Measurements from ENCODE around the gene MYO1B. TPM values are rescaled to one million over a fixed set of nuclear protein-coding genes. Genes with fewer than 3 reads are reported as not detected.

MYO1B gene
- total RNA-seq, 1 experiment from 2014 or later, result 37.8 TPM

DNA sequence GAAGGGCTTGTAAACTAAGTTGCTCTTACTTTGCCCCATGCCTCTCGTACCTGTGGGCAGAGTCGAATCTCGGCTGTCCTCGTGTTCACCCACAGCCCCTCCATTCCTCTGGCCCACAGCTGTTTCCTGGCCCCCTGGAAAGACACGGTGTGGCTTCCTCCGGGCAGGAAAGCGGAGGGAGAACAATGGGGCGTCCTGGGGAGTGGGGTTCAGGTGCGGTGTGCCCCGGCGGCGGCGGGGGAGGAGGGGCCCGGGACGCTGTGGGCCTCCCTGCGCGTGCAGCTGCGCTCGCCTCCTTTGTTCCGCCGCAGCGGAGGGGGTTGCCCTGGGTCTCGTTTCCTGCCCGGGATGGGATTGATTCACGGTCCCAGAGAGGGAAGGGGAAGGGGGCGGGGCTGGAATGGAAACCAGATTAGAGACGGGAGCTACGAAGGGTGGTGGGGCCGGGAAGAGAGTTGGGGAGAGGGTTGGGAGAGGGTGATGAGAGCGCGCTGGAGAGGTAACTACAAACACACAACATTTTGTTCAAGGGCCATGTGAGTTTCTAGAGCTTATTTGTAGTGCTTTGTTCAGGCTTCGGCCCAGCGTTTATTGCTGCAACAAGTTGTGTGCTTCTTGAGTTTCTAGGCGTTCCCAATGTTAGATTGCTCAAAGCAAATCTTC, 796 bp downstream of the MYO1B start:
- Histone ChIP-seq H3K27me3 (replicated peaks; ENCODE audit: insufficient read depth, low read depth, low read length, poor library complexity) (no peaks in the 10 kb centered on the region), H3K4me3 (ENCODE audit: low read depth, low read length, poor library complexity, severe bottlenecking) (peak overlapping the region; percentile 71), H3K4me1 (ENCODE audit: insufficient read depth, low read length, poor library complexity, severe bottlenecking) (peaks cover 15% of the 10 kb centered on the region), H3K27ac (ENCODE audit: low read depth, low read length, poor library complexity, severe bottlenecking) (peak overlapping the region; percentile 70), H3K9me3 (ENCODE audit: low read depth, low read length, poor library complexity, severe bottlenecking) (no peaks in the 10 kb centered on the region), H3K36me3 (ENCODE audit: insufficient read depth, low read length, poor library complexity, severe bottlenecking) (no peaks in the 10 kb centered on the region)
- peak; percentile 86 for DNase-seq (ENCODE audit: low spot score)
- ChIA-PET POLR2A (ENCODE audit: low non-redundant PET) (no interaction called here), CTCF (no interaction called here)
- intact Hi-C loops (cut with micrococcal nuclease; ENCODE audit: unreplicated experiment), result loop anchor here (5.0 kb wide), 1 partner anchor 76 kb away; no protein-coding TSS in a partner anchor
- TF ChIP-seq EZH2 (IDR thresholded peaks at IDR 0.05; ENCODE audit: borderline replicate concordance, low read depth, low read length, poor library complexity, severe bottlenecking), result no peak
- TF ChIP-seq, protein P1, sequence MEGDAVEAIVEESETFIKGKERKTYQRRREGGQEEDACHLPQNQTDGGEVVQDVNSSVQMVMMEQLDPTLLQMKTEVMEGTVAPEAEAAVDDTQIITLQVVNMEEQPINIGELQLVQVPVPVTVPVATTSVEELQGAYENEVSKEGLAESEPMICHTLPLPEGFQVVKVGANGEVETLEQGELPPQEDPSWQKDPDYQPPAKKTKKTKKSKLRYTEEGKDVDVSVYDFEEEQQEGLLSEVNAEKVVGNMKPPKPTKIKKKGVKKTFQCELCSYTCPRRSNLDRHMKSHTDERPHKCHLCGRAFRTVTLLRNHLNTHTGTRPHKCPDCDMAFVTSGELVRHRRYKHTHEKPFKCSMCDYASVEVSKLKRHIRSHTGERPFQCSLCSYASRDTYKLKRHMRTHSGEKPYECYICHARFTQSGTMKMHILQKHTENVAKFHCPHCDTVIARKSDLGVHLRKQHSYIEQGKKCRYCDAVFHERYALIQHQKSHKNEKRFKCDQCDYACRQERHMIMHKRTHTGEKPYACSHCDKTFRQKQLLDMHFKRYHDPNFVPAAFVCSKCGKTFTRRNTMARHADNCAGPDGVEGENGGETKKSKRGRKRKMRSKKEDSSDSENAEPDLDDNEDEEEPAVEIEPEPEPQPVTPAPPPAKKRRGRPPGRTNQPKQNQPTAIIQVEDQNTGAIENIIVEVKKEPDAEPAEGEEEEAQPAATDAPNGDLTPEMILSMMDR (conservative IDR thresholded peaks at IDR 0.05; ENCODE audit: low read depth, low read length), result no peak
- no TSS peak for BruUV-seq (replicated peaks)

DNA sequence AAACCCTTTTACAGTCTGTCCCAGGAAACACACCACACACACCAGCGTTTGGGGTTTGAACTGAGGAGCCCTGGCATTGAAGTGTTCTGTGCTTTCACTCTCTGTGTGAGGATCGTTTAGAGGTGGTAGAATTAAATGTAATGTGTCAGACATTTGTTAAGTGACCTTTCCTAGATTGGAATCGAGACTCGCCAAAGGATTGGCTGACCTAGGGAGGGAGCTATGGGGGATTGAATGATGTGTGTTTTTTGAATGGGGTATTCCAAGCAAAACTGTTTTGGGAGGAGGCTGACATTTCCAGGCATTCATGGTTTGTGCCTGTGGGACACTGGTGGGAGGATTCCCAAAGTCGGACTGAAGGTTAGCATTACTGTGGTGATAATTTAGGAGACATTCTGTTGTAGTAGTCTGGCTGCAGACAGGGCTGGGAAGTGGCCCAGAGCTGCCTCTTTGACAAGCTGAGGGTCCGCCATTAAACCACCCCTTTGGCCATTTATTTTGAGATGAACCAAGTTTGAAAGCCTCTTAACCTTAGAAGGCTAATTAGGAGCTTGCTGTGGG, 1.7 kb downstream of the MYO1B start:
- no peak for DNase-seq (ENCODE audit: low spot score)
- peak overlapping the region; percentile 71 for H3K4me3 ChIP-seq (ENCODE audit: low read depth, low read length, poor library complexity, severe bottlenecking)
- peaks cover 15% of the 10 kb centered on the region for H3K4me1 ChIP-seq (ENCODE audit: insufficient read depth, low read length, poor library complexity, severe bottlenecking)
- no peaks in the 10 kb centered on the region for H3K9me3 ChIP-seq (ENCODE audit: low read depth, low read length, poor library complexity, severe bottlenecking)
- TF ChIP-seq, protein P1 (conservative IDR thresholded peaks at IDR 0.05; ENCODE audit: low read depth, low read length), result no peak
- TF ChIP-seq EZH2 (IDR thresholded peaks at IDR 0.05; ENCODE audit: borderline replicate concordance, low read depth, low read length, poor library complexity, severe bottlenecking), result no peak
- H3K27me3 ChIP-seq (replicated peaks; ENCODE audit: insufficient read depth, low read depth, low read length, poor library complexity), result no peaks in the 10 kb centered on the region
- CTCF ChIA-PET, result no interaction called here
- intact Hi-C loops (cut with micrococcal nuclease; ENCODE audit: unreplicated experiment), result loop anchor here (5.0 kb wide), 1 partner anchor 75 kb away; no protein-coding TSS in a partner anchor
- POLR2A ChIA-PET (ENCODE audit: low non-redundant PET), result no interaction called here
- no TSS peak for BruUV-seq (replicated peaks)
- no peak overlapping the region for H3K27ac ChIP-seq (ENCODE audit: low read depth, low read length, poor library complexity, severe bottlenecking)
- H3K36me3 ChIP-seq (ENCODE audit: insufficient read depth, low read length, poor library complexity, severe bottlenecking), result no peaks in the 10 kb centered on the region

- CTCF ChIA-PET, result no interaction called here
- H3K27me3 ChIP-seq (replicated peaks; ENCODE audit: insufficient read depth, low read depth, low read length, poor library complexity), result no peaks in the 10 kb centered on the region
- TF ChIP-seq, protein P1 (conservative IDR thresholded peaks at IDR 0.05; ENCODE audit: low read depth, low read length), result no peak
- H3K9me3 ChIP-seq (ENCODE audit: low read depth, low read length, poor library complexity, severe bottlenecking), result no peaks in the 10 kb centered on the region
- H3K27ac ChIP-seq (ENCODE audit: low read depth, low read length, poor library complexity, severe bottlenecking), result no peak overlapping the region
- no peak overlapping the region for H3K4me3 ChIP-seq (ENCODE audit: low read depth, low read length, poor library complexity, severe bottlenecking)
- intact Hi-C loops (cut with micrococcal nuclease; ENCODE audit: unreplicated experiment), result loop anchor here (5.0 kb wide), 1 partner anchor 75 kb away; no protein-coding TSS in a partner anchor
- H3K36me3 ChIP-seq (ENCODE audit: insufficient read depth, low read length, poor library complexity, severe bottlenecking), result no peaks in the 10 kb centered on the region
- POLR2A ChIA-PET (ENCODE audit: low non-redundant PET), result no interaction called here
- H3K4me1 ChIP-seq (ENCODE audit: insufficient read depth, low read length, poor library complexity, severe bottlenecking), result peaks cover 19% of the 10 kb centered on the region
- BruUV-seq (replicated peaks), result no TSS peak
- DNase-seq (ENCODE audit: low spot score), result peak; percentile 64
Observed at GRCh38 chr2:191247381-191248057, 2.3 kb downstream of the MYO1B start.

Data from A673 (cell line).